NCI-H510A treated with DMSO at 0.1 percent for 48 hours (cell line): Measurements from ENCODE around the gene TBC1D20.
"Not testable (repeated sequence)": the region's sequence is repeated elsewhere in the genome, so short reads cannot be mapped to it uniquely, and the experiment has no call there.

Experiments
- DNase-seq: peaks from one replicate; lab custom pipeline; 2025; lab: John Stamatoyannopoulos, UW

The TBC1D20 gene

DNA sequence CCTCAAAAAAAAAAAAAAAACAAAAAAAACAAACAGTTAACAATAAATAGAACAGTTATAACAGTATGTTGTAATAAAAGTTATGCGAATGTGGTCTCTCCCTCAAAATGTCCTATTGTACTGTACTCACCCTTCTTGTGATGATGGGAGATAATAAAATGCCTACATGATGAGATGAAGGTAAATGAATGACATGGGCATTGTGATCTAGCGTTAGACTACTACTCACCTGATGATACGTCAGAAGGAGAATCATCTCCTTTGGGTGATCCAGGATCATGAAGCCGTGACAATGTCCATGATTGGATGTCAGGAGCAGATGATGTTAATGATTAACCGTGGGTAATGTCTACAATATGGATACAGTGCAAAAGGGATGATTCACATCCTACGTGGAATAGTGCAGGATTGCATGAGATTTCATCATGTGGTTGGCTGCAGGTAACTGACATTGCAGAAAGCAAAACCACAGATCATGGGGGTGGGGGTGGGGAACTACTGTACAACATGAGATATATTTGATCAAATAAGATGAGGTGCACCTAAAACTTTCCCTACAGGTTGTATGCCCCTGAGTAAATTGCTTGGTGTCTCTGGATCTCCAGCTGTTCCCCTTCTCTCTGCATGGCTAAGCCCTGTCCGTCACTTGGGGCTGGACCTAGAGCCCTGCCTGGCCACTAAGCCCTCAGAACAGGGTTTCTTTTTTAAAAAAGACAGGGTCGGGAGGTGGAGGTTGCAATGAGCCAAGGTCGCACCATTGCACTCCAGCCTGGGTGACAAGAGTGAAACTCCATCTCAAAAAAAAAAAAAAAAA is 60.4 kb downstream of the TBC1D20 start:
- no peak for DNase-seq

DNA sequence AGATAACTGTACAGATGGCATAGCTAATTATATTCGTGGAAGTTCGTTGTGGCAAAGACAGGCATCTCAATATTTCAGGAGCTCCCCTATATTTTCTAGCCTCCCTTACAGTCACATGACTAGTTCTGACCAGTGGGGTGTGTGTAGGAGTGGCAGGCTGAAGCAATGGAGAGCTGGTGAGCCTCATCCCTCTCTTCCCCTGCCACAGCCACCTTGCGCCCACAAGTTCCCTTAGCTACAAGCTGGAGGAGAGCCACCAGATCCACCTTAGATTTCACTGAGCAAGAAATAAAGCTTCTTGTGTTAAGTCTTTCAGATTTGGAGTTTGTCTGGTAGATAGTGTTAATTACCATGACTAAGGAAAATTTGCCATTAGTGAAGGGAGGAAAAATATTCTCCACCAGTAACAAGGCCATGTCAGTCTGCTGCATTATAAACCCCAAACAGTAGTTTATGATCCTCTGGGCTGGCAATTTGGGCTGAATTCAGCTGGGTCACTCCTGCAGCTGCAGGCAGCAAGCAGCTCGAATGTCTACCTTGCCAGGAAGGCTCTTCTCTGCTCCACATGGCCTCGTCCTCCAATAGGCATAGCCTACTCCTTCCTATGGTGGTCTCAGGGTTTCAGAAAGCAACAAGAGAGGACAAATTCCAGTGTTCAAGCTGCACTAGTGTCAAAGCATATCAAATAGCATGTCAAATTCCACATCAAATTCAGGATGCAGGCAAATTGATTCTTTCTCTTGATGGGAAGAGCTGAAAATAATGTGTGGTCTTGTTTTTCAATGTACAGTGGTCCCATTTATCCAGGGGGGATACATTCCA is 61.7 kb downstream of the TBC1D20 start:
- DNase-seq, result no peak

DNA sequence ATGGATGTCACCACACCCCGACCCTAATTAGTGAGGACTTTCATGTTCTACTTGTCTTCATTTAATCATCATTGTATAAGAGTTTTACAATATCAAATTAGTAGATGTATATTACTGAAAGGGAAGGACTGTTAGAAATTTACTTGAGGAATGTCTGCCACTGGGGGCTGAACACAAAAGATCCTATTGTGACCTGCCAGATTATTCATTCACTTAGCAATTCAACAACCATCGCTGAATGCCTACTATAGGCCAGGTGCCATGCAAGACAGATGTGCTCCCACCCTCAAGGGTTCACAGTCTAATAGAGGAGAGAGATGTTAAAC is 62.2 kb downstream of the TBC1D20 start:
- DNase-seq, result no peak

DNA sequence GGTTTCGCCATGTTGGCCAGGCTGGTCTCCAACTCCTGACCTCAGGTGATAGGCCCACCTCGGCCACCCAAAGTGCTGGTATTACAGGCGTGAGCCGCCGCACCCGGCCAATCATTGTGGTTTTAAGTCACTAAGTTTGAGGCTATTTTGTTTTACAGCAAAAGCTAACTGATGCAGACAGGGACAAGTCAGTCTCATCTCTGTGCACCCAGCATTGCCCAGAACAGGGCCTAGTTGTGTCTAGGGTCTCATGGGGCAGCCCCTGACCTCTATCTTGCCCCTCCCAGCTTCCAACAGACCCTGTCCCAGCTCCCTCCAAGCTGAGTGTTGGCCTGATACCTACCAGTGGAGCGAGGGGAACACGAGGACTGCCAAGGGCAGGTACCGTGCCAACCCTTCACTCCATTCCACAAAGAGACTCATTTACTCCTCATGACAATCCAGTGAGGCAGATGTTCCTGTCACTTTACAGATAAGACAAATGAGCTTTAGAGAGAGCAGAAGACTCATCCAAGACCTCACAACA is 63.1 kb downstream of the TBC1D20 start:
- no peak for DNase-seq

DNA sequence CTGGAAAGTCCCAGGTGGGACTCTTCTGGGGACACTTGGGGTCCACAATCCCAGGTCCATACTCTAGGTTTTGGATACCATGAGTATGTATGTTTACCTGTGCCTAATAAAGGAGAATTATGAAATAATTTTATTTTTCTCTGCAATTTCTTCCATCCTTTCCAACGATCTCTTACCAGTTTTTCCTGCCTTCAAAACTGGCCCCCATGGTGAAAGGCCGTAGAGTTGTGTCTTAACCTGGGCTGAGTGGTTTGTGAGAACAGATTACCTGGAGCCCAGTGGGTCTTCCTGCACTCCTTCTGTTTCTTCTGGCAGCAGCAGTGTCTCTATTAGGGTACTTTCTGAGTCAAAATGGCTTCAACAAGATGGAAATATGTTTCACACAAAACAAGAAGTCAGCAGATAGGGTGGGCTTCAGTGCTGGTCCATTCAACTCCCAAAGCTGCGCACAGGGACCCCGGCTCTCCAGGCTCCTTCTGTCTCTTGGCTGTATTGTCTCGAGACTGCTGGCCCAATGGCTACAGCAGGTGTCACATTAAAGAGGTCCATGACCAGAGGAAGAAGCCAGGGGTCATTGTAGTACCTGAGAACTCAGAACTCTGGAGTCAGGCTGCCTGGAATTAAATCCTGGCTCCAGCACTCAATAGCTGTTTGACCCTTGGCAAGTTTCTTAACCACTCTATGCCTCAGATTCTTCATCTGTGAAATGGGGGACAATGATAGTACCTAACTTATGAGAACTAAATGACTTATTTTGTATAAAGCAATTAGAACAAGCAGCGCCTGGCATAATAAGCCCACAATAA is 64.7 kb downstream of the TBC1D20 start:
- no peak for DNase-seq

DNA sequence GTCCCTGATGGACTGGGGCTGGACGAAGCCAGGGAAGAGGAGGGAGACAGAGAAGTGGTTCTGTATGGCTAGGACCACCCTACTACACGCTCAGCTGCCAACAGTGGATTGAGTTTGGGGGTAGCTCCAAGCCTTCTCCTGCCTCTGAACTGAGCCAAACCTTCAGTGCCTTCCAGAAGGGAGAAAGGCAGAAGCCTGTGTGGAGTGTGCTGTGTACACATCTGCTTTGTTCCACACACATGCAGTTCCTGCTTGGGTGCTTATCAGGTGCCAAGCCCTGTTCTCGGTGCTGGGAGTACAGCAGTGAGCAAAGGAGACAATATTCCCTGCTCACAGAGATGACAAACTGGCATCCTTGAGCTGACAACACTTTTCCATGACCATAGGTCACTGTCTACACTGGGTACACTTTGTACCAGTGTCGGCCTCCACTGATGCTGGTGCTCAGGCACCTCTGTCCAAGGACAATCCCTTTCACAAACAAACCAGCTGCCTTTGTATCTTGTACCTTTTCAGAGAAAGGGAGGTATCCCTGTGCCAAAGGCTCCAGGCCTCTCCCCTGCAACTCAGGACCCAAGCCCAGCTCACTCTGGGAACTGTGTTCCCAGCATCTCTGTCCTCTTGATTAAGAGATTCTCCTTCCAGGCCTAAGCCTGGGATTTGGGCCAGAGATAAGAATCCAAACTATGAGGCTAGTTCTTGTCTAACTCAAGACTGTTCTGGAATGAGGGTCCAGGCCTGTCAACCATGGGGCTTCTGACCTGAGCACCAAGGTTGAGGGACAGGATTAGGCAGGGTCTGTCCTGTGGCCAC is 65.5 kb downstream of the TBC1D20 start:
- DNase-seq, result no peak

DNA sequence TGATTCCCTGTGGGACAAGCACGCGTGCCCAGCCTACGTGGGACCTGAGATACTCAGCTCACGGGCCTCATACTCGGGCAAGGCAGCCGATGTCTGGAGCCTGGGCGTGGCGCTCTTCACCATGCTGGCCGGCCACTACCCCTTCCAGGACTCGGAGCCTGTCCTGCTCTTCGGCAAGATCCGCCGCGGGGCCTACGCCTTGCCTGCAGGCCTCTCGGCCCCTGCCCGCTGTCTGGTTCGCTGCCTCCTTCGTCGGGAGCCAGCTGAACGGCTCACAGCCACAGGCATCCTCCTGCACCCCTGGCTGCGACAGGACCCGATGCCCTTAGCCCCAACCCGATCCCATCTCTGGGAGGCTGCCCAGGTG is 66.1 kb downstream of the TBC1D20 start:
- DNase-seq, result no peak

DNA sequence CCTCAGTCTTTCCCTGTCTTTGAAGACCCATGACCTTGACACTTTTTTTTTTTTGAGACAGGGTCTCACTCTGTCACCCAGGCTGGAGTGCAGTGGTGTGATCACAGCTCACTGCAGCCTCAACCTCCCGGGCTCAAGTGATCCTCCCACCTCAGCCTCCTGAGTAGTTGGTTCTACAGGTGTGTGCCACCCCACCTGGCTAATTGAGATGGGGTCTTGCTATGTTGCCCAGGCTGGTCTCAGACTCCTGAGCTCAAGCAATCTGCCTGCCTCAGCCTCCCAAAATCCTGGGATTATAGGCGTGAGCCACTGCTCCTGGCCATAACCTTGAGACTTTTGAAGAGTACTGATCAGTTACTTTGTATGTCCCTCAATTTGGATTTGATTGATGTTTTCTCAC is 69.0 kb downstream of the TBC1D20 start:
- DNase-seq, result not testable (repeated sequence)

DNA sequence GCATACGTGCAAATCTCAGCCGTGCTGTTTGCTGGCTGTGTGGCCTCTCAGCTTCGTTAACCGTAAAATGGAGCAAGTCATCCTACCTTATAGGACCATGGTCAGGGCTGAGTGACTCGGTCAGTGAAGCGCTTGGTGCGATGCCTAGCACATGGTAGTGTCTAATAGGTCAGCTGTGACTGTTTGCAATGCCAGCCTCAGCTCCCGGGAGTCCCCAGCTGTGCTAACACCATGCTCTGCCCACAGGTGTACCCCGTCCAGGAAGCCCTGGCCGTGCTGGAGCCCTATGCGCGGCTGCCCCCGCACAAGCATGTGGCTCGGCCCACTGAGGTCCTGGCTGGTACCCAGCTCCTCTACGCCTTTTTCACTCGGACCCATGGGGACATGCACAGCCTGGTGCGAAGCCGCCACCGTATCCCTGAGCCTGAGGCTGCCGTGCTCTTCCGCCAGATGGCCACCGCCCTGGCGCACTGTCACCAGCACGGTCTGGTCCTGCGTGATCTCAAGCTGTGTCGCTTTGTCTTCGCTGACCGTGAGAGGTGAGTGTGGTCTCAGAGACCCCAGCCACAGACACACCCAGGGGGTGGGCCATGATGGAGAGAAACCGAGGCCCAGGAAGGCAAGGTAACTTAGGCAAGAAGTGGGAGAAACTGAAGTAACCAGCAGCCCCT is 71.2 kb downstream of the TBC1D20 start:
- DNase-seq, result no peak

DNA sequence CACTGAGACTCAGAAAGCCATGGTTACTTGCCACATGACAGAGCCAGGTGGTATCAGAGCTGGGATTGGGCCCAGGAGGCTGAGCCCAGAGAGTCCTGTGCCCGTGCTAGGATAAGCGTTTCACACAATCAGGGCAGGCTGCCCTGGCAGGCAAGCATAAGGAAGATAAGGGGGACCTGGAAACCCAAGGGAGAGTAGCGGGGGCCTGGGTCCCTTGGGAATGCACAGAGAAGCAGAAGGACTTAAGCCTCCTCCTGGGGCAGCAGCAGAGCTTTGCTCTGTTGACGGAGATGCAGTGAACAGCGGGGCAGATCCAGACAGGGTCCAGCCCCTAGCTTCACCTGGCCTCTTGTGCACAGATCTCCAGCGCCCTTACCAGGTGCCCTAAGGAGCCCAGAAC is 73.1 kb downstream of the TBC1D20 start:
- DNase-seq, result no peak

DNA sequence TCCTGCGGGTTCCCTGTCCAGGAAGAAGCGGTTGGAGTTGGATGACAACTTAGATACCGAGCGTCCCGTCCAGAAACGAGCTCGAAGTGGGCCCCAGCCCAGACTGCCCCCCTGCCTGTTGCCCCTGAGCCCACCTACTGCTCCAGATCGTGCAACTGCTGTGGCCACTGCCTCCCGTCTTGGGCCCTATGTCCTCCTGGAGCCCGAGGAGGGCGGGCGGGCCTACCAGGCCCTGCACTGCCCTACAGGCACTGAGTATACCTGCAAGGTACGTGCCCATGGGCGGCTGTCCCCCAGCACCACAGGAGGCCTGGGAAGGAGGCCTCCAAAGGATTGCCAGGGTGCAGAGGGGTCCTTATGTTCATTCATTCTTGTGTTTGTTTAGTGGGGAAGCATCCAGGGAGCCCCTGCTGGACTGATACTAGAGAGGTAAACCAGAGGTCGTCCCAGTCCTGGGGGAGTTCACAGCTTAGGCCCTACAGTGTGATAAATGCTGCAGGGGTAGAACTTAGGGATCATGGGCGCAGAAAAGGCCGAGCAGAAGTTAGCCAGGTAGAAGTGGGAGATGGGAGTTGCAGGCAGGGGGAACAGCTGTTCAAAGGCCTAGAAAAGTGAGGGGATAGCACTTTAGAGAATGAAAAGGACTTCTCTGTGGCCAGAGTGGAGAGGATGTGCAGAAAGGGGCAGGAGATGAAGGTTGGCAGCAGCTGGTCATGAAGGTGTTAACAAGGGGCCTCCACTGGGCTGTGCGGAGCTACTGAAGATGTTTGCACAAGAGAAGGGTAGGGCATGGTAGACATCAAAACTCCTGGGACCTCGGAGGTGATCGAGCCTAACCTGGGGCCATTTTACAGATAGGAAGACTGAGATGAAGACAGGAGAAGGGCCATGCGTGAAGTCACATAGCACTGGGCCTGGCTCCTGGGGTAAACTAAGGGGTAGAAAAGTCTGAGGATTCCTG is 74.0 kb downstream of the TBC1D20 start:
- DNase-seq, result no peak

DNA sequence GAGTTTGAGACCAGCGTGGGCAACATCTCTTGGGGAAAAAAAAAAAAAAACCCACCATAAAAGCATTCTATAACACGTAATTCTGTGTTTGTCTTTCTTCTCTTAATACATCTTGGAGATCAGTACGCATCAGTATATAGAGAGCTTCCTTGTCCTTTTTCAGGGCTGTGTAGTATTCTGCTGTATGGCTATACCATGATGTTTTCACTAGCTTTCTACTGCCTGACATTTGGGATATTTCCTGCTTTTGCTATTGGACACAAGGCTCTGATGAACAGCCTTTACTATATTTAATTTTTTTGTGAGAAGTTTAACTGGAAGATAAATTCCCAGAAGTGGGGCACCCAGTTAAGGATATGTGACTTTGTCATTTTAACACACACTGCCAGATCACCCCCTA is 74.8 kb downstream of the TBC1D20 start:
- DNase-seq, result no peak

DNA sequence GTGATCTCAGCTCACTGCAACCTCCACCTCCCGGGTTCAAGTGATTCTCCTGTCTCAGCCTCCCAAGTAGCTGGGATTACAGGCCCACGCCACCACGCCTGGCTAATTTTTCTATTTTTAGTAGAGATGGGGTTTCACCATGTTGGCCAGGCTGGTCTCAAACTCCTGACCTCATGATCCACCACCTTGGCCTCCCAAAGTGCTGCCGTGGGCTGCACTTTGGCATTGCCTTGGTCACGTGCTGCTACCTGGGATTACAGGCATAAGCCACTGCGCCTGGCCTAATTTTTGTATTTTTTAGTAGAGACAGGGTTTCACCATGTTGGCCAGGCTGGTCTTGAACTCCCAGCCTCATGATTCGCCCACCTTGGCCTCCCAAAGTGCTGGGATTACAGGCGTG is 75.7 kb downstream of the TBC1D20 start:
- DNase-seq, result not testable (repeated sequence)
